ENCODE results near the gene LAPTM5.

The LAPTM5 gene

DNA sequence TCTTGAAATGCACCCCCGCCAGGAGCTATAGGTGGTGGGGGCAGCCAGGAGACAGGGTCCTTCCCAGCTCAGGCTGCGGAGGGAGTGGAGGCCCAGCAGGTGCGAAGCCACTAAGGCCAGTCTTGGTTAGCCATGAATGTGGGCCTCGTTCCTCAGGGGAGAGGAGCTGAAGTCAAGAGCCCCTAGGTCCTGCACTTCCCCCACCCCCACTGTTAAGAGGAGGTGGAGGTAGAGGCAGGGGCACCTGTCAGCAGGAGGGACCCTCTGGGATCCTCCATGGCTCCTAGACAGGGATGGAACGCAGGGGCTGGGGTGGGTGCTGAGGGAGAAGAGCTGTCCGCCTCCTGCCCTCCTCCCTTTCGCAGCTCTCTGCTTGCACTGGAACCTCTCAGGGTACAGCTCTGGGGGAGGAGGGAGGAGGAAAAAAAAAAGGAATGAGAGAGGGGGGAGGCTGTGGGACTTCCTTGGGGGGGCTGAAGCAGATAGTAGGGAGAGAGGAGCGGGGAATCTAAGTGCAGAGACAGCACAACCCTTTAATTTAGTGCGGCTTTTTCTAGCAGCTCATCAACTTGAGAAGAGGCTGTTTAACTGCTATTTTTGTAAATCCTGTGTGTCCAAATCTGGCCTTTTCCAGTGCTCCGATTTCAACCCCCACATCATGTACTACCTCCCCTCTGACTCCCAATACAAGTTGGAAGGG lies 71.2 kb downstream of the LAPTM5 start:
- FAIRE-seq (no peak), DNase-seq (ENCODE audit: insufficient read length, low spot score) (no peak)

DNA sequence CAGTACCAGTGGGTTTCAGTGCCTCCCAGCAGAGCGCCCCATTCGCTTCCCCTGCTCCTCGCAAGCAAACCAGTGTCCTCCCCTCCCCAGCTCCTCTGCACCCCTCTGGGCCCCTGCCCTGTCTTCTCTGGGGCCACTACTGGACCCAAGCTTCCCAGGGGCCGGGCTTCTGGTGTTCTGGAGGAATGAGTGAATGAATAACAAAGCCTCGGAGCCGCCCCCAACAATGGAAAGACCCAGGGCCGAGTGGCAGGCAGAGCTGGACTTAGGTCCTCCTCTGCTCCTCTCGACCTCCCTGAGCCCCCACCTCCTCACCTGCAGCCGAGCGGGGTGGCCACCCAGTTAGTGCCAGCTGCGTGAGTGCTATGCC lies 71.8 kb downstream of the LAPTM5 start:
- no peak for DNase-seq (ENCODE audit: insufficient read length, low spot score)

DNA sequence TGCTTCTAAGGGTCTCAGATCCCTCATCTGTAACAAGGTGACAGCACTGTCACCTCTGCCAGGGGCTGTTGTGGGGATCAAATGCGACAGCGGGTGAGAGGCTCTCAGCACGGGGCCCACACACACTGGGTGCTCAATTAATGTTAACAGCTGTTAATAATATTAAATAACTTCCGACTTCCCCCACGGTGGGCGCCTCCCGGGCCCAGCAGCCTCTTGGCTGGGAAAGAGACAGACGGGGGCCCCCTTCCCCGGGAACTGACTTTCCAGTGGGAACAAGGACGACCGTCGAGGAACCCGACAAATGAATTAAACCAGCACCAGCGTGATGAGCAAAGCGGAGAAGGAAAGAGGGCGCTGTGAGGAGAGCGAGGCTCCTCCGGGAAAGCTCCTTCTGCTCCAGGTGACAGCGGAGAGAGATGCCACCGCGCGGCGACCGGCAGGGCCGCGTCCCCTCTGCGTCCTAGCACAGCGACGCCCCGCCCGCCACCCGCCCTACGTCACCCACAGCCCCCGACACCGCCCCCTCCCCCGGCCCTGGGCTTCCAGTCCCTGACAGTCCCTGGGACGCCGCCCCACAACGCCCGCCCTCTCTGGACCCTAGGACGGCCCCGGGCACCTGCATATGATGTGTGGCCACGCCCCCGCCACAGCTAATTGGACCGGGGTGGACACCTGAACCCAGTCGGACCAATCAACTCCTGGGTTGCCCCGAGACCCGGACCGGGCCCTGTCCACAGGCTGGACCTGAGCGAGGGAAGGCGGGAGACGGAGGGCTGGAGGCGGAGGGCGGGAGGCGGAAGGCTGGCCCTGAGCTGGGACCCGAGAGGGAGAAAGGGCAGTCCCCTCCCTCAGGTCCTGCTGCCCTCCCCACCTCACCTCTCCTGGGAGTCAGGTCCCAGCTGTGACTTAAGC lies 72.4 kb downstream of the LAPTM5 start:
- FAIRE-seq (no peak), DNase-seq (ENCODE audit: insufficient read length, low spot score) (no peak)

More for the DNA sequence above, 71.8 kb downstream of the LAPTM5 start:
- FAIRE-seq = no peak

DNA sequence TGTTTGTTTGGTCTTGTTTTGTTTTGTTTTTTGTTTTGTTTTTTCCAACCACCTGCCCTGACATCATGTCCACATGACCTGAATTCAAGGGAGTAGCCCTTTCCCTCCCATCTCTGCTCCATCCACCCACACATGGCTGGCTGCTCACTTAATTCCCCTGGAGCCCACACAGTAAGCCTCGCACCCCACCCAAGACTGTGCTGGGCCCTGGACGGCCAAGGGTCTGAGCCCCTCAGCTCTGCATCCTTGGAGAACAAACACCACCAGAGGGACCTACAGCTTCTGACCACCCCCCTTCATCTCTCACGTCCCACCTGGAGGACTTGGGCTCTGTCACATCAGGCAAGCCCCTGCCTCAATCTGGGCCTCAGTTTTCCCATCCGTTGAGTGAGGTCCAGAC lies 73.3 kb downstream of the LAPTM5 start:
- DNase-seq (ENCODE audit: insufficient read length, low spot score) = no peak
- FAIRE-seq = no peak

DNA sequence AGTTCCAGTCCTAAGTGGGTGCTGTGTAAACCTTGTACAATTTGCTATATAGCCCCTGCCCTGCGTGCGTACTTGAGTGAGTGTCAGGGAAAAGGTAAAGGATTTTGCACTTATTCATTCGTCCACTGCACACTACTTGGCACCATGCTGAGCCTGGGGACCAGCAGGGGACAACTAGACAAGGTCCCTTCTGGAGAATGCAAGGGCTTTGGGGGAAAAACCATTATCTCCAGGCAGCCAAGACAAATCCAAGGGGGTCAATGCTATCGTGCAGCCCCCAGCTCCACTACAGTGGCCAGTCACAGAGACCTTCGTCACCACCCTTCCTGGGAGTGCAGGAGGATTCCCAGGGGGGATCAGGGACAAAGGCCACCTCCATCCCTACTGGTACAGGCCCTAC lies 73.9 kb downstream of the LAPTM5 start:
- FAIRE-seq = no peak

More for the DNA sequence above, 73.9 kb downstream of the LAPTM5 start:
- no peak for DNase-seq (ENCODE audit: insufficient read length, low spot score)
